ENCODE measurements around the gene OGA. TPM values are rescaled to one million over a fixed set of nuclear protein-coding genes. Genes with fewer than 3 reads are reported as not detected.
A peak's percentile ranks its signal among the peaks of the same experiment; 100 is the strongest.

Gene OGA
- total and polyA plus RNA-seq, 9 of the 15 experiments (the other 6 are each of a cell fraction or from before 2014, with no cell fraction given), result 13.5 to 73.5 (median 59.5) TPM

- TF ChIP-seq ZNF592 (IDR thresholded peaks at IDR 0.05), result peak; percentile 67
- peak; percentile 69; the same call in 1 of the 2 replicates for TF ChIP-seq TCF7L2 (IDR thresholded peaks at IDR 0.05; ENCODE audit: low read depth, low read length)
- peak; percentile 94 for TF ChIP-seq SMARCE1 (IDR thresholded peaks at IDR 0.05)
- TF ChIP-seq CEBPB (tag; IDR thresholded peaks at IDR 0.05), result no peak
- no peak for TF ChIP-seq ZNF740 (CRISPR knock-in tag; IDR thresholded peaks at IDR 0.05)
- no peak for TF ChIP-seq ZNF740 (tag; IDR thresholded peaks at IDR 0.05)
- TF ChIP-seq ZBTB8A (IDR thresholded peaks at IDR 0.05; ENCODE audit: partially characterized antibody), result no peak
- TF ChIP-seq ZC3H4 (CRISPR knock-in tag; IDR thresholded peaks at IDR 0.05; ENCODE audit: borderline replicate concordance), result no peak
- peak; percentile 89 for TF ChIP-seq JUND (IDR thresholded peaks at IDR 0.05; ENCODE audit: borderline replicate concordance, low read depth, low read length)
- TF ChIP-seq JUND (tag; IDR thresholded peaks at IDR 0.05; ENCODE audit: borderline replicate concordance, low read depth, low read length), result peak; percentile 76; the same call in 2 of the 3 replicates
- peak in 1 of 2 experiments; percentile 15; a peak in 1 of 4 replicates for TF ChIP-seq FOXK2 (conservative IDR thresholded peaks at IDR 0.05 in 1 of 2, IDR thresholded peaks at IDR 0.05 in 1 of 2; ENCODE audit: low read depth in 2 of 2)
- TF ChIP-seq TFE3 (CRISPR knock-in tag; IDR thresholded peaks at IDR 0.05), result no peak
- TF ChIP-seq RBM17 (IDR thresholded peaks at IDR 0.05; ENCODE audit: borderline replicate concordance, low read depth, low read length), result no peak
- TF ChIP-seq NR4A1 (CRISPR knock-in tag; IDR thresholded peaks at IDR 0.05), result no peak
- TF ChIP-seq NR4A1 (tag; IDR thresholded peaks at IDR 0.05), result no peak
- no peak for TF ChIP-seq ZBTB49 (CRISPR knock-in tag; IDR thresholded peaks at IDR 0.05; ENCODE audit: borderline replicate concordance)
- no peak for TF ChIP-seq FOXJ2 (tag; IDR thresholded peaks at IDR 0.05)
- no peak for TF ChIP-seq ZNF121 (CRISPR knock-in tag; conservative IDR thresholded peaks at IDR 0.05)
- no peak for TF ChIP-seq BRD9 (IDR thresholded peaks at IDR 0.05; ENCODE audit: low read depth, partially characterized antibody)
- no peak for TF ChIP-seq PTTG1 (tag; IDR thresholded peaks at IDR 0.05; ENCODE audit: low read depth)
Observed at GRCh38 chr10:101824736-101825135, 6.5 kb upstream of the OGA start (continued).

Data from K562 (cell line).